NB4 (cell line): ENCODE measurements around the gene MEI4.

Experiments used
- DNase-seq: peaks from one replicate; pipeline ENCODE4 v3.0.0; 2010; ENCODE audit warnings: low read depth
- H3K4me3 ChIP-seq: one replicate; pipeline ENCODE4 v1.5.1; 2011; ENCODE audit warnings: mild to moderate bottlenecking, low read depth, low read length, moderate library complexity
- MAX ChIP-seq: IDR thresholded peaks from 2 replicates; pipeline ENCODE4 v1.6.1; 2011; ENCODE audit warnings: low read depth, low read length
- MYC ChIP-seq: IDR thresholded peaks from 2 replicates; pipeline ENCODE4 v1.6.1; 2011; ENCODE audit warnings: low read depth, low read length
- POLR2A ChIP-seq: IDR thresholded peaks from 2 replicates; pipeline ENCODE4 v1.6.1; 2011; ENCODE audit warnings: mild to moderate bottlenecking; ENCODE audit not compliant: insufficient read length; ENCODE audit errors: extremely low read depth
- TF ChIP-seq, protein P1 (sequence below): IDR thresholded peaks from one replicate; pipeline ENCODE4 v1.5.1; 2012; ENCODE audit warnings: low read depth, low read length

MEI4 gene, protein sequence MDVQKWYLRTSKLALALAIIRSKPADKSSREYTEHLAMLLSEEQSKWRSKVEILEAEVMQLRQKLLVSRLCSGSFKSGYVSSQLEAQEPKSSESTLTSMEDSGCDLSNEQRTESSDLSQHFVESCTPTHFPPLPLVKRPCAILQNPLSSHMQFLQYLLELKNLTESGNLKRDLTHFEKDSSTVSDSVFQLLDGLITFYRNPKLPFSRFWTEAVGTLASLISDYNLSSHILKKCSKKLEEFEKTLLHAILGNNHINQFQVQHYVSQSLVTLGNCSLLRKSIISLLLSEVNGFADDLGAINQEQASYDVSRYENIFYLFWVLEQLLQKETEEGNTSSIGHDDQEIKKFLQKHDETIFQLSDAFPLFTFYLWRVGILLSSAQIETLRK

DNA sequence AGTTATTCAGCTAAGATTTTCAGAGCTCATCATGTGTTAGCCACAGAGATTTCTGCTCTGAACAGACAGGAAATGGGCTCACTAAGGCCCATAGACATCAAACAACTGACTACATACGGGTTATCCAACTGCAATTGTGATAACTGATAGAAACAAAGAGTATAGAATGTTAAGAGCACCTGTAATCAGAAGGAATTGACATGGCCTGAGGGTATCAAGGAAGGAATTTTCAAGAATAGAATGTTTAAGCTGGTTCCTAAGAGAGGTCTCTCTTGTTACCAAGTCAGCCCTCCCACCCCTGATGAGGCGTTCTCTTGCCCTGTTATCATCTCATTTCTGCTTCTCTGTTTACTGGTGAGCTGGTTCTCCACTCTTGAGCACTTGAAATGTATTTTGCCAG is at the start of gene MEI4:
Gene MEI4 (plus strand): TSS at position 301 of the 400 bp plus-strand sequence. CDS start 37,633 bp downstream, outside the sequence.
- no peak for DNase-seq
- TF ChIP-seq POLR2A (no peak), MAX (no peak), MYC (no peak)
- TF ChIP-seq, protein P1, sequence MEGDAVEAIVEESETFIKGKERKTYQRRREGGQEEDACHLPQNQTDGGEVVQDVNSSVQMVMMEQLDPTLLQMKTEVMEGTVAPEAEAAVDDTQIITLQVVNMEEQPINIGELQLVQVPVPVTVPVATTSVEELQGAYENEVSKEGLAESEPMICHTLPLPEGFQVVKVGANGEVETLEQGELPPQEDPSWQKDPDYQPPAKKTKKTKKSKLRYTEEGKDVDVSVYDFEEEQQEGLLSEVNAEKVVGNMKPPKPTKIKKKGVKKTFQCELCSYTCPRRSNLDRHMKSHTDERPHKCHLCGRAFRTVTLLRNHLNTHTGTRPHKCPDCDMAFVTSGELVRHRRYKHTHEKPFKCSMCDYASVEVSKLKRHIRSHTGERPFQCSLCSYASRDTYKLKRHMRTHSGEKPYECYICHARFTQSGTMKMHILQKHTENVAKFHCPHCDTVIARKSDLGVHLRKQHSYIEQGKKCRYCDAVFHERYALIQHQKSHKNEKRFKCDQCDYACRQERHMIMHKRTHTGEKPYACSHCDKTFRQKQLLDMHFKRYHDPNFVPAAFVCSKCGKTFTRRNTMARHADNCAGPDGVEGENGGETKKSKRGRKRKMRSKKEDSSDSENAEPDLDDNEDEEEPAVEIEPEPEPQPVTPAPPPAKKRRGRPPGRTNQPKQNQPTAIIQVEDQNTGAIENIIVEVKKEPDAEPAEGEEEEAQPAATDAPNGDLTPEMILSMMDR: no peak
- H3K4me3 ChIP-seq: no peak within 1 kb of the TSS

- H3K4me3 ChIP-seq: no peak overlapping the region
- TF ChIP-seq, protein P1: no peak
- TF ChIP-seq MYC (no peak), POLR2A (no peak), MAX (no peak)
- no peak for DNase-seq
These were observed 48.4 kb upstream of the MEI4 start for GRCh38 chr6:77604476-77604875.

GRCh38 chr6:77607004-77607403 is 45.8 kb upstream of the MEI4 start:
- no peak overlapping the region for H3K4me3 ChIP-seq
- TF ChIP-seq, protein P1: no peak
- TF ChIP-seq POLR2A (no peak), MAX (no peak), MYC (no peak)
- no peak for DNase-seq

- DNase-seq: no peak
- no peak for TF ChIP-seq POLR2A
- TF ChIP-seq MAX: no peak
- no peak for TF ChIP-seq MYC
- TF ChIP-seq, protein P1: no peak
- H3K4me3 ChIP-seq: no peak overlapping the region
These were observed 43.7 kb upstream of the MEI4 start for GRCh38 chr6:77609106-77609505.

DNA sequence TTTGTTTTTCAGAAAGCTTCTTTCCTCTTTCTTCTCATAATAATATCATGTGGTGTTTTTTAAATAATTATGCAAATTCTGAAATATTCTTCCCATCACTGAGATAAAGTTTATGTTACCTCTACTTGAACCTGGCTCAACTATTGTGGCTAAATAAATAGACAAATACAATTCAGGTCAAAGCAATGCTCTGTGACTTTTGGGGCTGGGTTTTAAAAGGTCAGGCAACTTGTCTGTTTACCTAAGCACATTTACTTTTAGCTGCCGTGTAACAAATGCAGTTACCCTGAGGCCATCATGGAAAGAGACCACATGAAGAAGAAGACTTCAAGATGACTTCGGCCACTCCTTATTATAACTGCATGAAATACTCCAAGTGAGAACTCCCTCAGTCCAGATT is 33.7 kb upstream of the MEI4 start:
- H3K4me3 ChIP-seq: no peak overlapping the region
- DNase-seq: no peak
- TF ChIP-seq POLR2A (no peak), MYC (no peak), MAX (no peak)
- TF ChIP-seq, protein P1: no peak
